ENCODE data around the gene ILF3. TPM values are rescaled to one million over a fixed set of nuclear protein-coding genes. Genes with fewer than 3 reads are reported as not detected.

The ILF3 gene
- total and polyA plus RNA-seq, 12 donors: 75.0 to 254 (median 184) TPM

GRCh38 chr19:10620786-10621185 is 33.4 kb upstream of the ILF3 start:
- no peaks in the 10 kb centered on the region for H3K36me3 ChIP-seq (replicated peaks in 1 of 2)
- no peak overlapping the region for H3K4me3 ChIP-seq
- no peaks in the 10 kb centered on the region for H3K27me3 ChIP-seq
- TF ChIP-seq, protein P1, sequence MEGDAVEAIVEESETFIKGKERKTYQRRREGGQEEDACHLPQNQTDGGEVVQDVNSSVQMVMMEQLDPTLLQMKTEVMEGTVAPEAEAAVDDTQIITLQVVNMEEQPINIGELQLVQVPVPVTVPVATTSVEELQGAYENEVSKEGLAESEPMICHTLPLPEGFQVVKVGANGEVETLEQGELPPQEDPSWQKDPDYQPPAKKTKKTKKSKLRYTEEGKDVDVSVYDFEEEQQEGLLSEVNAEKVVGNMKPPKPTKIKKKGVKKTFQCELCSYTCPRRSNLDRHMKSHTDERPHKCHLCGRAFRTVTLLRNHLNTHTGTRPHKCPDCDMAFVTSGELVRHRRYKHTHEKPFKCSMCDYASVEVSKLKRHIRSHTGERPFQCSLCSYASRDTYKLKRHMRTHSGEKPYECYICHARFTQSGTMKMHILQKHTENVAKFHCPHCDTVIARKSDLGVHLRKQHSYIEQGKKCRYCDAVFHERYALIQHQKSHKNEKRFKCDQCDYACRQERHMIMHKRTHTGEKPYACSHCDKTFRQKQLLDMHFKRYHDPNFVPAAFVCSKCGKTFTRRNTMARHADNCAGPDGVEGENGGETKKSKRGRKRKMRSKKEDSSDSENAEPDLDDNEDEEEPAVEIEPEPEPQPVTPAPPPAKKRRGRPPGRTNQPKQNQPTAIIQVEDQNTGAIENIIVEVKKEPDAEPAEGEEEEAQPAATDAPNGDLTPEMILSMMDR (IDR thresholded peaks at IDR 0.05): no peak
- 97 to 99% (median 98%) methylated on average over 4 of the region's 4 CpGs for WGBS, 4 donors
- H3K9me3 ChIP-seq (replicated peaks in 1 of 3): no peaks in the 10 kb centered on the region
- no peak for DNase-seq
- intact Hi-C loops (cut with DNase I): no loop called here
- no peak overlapping the region for H3K27ac ChIP-seq
- H3K4me1 ChIP-seq (replicated peaks in 1 of 2): peaks cover 10 to 18% of the 10 kb centered on the region in 2 donors

DNA sequence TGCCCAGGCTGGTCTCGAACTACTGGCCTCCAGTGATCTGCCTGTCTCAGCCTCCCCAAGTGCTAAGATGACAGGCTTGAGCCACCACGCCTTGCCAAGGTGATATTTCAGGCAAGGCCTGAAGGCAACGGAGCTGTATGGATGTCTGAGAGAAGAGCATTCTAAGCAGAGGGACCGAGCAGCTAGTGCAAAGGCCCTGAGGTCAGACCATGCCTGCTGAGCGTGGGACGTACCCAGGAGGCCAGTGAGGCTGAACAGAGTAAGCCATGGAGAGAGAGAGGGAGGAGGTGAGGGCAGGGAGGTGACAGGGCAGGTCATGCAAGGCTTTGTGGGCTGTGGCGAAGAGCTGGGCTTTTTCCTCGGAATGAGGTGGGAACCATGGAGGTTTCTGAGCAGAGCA is 32.2 kb upstream of the ILF3 start:
- intact Hi-C loops (cut with DNase I): no loop called here
- no peak overlapping the region for H3K4me3 ChIP-seq
- no peak for DNase-seq
- 96 to 98% (median 96%) methylated on average over 6 to 8 of the region's 8 CpGs for WGBS, 4 donors
- H3K36me3 ChIP-seq (replicated peaks in 1 of 2): no peaks in the 10 kb centered on the region
- H3K27me3 ChIP-seq: no peaks in the 10 kb centered on the region
- no peak for TF ChIP-seq POLR2A (IDR thresholded peaks at IDR 0.05)
- TF ChIP-seq, protein P1 (IDR thresholded peaks at IDR 0.05): no peak
- no peak overlapping the region for H3K27ac ChIP-seq
- H3K9me3 ChIP-seq (replicated peaks in 1 of 3): no peaks in the 10 kb centered on the region
- peaks cover 12 to 15% of the 10 kb centered on the region in 2 donors for H3K4me1 ChIP-seq (replicated peaks in 1 of 2)

DNA sequence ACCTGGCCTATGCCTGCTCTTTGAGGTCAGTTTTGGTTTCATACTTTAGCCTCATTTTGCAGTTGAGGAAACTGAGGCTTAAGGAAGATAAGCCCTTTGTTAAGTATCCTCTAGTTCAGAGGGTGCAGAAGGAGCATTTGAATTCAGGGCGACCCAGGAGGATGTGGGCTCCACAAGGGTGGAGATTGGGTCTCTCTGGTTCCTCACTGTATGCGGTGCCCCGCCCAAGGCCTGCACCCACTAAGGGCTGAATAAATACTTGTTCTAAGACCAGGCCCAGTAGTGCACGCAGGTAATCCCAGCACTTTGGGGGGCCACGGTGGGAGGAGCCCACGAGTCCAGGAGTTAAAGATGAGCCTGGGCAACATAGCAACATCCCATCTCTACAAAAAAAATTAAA is 29.6 kb upstream of the ILF3 start:
- Histone ChIP-seq H3K27me3 (no peaks in the 10 kb centered on the region), H3K27ac (peak overlapping the region in 1 of 5 donors; percentile 73), H3K36me3 (replicated peaks in 1 of 2) (peaks cover 0 to 18% of the 10 kb centered on the region in 2 donors), H3K4me1 (replicated peaks in 1 of 2) (peaks cover 12 to 15% of the 10 kb centered on the region in 2 donors), H3K9me3 (replicated peaks in 1 of 3) (no peaks in the 10 kb centered on the region), H3K4me3 (peak overlapping the region in 1 of 4 donors; percentile 57)
- DNase-seq: no peak
- WGBS, 4 donors: 81 to 85% (median 83%) methylated on average over 4 to 6 of the region's 6 CpGs
- no peak for TF ChIP-seq POLR2A (IDR thresholded peaks at IDR 0.05)
- TF ChIP-seq, protein P1 (IDR thresholded peaks at IDR 0.05): no peak
- intact Hi-C loops (cut with DNase I): no loop called here

DNA sequence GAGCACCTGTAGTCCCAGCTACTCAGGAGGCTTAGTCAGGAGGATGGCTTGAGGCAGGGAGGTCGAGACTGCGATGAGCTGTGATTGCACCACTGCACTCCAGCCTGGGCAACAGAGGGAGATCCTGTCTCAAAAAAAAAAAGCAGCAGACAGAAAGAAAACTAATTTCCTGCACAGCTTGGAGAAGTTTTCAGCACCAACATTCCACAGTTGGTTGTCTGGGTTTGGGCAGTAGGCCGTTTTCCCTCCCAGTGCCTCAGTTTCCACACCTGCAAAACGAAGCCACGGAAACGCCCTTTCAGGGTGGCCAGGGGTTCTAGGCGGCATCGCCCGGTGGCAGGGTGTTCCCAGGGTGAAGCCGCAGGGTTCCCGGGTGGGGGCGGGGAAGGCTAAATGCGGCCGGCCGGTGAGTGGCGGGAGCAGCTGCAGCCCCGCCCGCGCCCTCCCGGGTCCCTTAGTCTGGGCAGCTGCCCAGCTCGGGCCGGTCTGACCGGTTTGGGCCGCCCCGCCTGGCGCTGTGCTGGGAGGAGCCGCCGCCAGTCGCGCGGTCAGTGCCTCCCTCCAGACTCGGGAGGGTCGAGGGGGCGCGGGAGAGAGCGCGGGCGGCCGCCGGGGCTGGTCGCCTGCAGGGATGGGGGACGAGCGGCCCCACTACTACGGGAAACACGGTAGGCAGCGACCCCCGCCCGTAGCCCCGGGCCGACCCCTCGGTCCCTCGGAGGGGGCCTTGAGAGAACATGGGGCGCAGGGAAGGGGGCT is 29.0 kb upstream of the ILF3 start, which contains the start of gene SLC44A2:
Gene SLC44A2, plus strand, starts transcription at position 551 of the 759 bp plus-strand sequence. Its CDS starts 81 bp downstream, at position 632.
- intact Hi-C loops (cut with DNase I): no loop called here
- H3K27me3 ChIP-seq: no peaks in the 10 kb centered on the region
- no peaks in the 10 kb centered on the region for H3K9me3 ChIP-seq (replicated peaks in 1 of 3)
- TF ChIP-seq, protein P1 (IDR thresholded peaks at IDR 0.05): peak in 1 of 6 experiments; percentile 2
- TF ChIP-seq POLR2A (IDR thresholded peaks at IDR 0.05): no peak
- peak within 1 kb of the TSS in 2 of 5 donors; percentile 65 to 73 for H3K27ac ChIP-seq
- peaks cover 12 to 15% of the 10 kb centered on the region in 2 donors for H3K4me1 ChIP-seq (replicated peaks in 1 of 2)
- DNase-seq: peak; percentile 74 to 86 (median 79)
- WGBS, 4 donors: 0 to 25% (median 17%) methylated on average over 1 to 53 of the region's 53 CpGs
- H3K36me3 ChIP-seq (replicated peaks in 1 of 2): peaks cover 0 to 24% of the 10 kb centered on the region in 2 donors
- H3K4me3 ChIP-seq: peak within 1 kb of the TSS in 2 of 4 donors; percentile 23 to 57

Data from adrenal gland (tissue), 12 donors.